ENCODE measurements around the gene ST6GALNAC5.

GRCh38 chr1:76939050-76939816 lies 72.0 kb downstream of the ST6GALNAC5 start:
- TF ChIP-seq POLR2A (IDR thresholded peaks at IDR 0.05; ENCODE audit: low read length) (no peak), GATA1 (IDR thresholded peaks at IDR 0.05; ENCODE audit: low read depth, low read length) (no peak)
